ENCODE results near the gene BUB1. TPM values are rescaled to one million over a fixed set of nuclear protein-coding genes. Genes with fewer than 3 reads are reported as not detected.
"Not testable (repeated sequence)": the region's sequence is repeated elsewhere in the genome, so short reads cannot be mapped to it uniquely, and the experiment has no call there.

BUB1 gene
- total RNA-seq, 4 donors from 2014 or later = 0.24 to 2.0 (median 0.92) TPM

- H3K36me3 ChIP-seq = no peaks in the 10 kb centered on the region
- H3K9me3 ChIP-seq = no peaks in the 10 kb centered on the region
- H3K27me3 ChIP-seq = no peaks in the 10 kb centered on the region
- intact Hi-C loops (cut with DNase I) = no loop called here
- 73 to 86% methylated on average over 1 of the region's 1 CpG for WGBS, 2 donors
- H3K4me1 ChIP-seq = no peaks in the 10 kb centered on the region
- no peak overlapping the region for H3K4me3 ChIP-seq (replicated peaks in 1 of 3)
- no peak overlapping the region for H3K27ac ChIP-seq
- no peak for TF ChIP-seq CTCF (IDR thresholded peaks at IDR 0.05)
- TF ChIP-seq POLR2A (IDR thresholded peaks at IDR 0.05) = no peak
- DNase-seq = no peak
Measured at GRCh38 chr2:110707386-110707965, 29.6 kb upstream of the BUB1 start.

GRCh38 chr2:110702514-110703380, 24.9 kb upstream of the BUB1 start:
- no peak for TF ChIP-seq POLR2A (IDR thresholded peaks at IDR 0.05)
- TF ChIP-seq CTCF (IDR thresholded peaks at IDR 0.05) = no peak
- no peak overlapping the region for H3K4me3 ChIP-seq (replicated peaks in 1 of 3)
- DNase-seq = no peak
- no peaks in the 10 kb centered on the region for H3K4me1 ChIP-seq
- no peaks in the 10 kb centered on the region for H3K36me3 ChIP-seq
- H3K9me3 ChIP-seq = no peaks in the 10 kb centered on the region
- no peak overlapping the region for H3K27ac ChIP-seq
- intact Hi-C loops (cut with DNase I) = no loop called here
- H3K27me3 ChIP-seq = no peaks in the 10 kb centered on the region
- WGBS, 2 donors = 55 to 63% methylated on average over 2 of the region's 2 CpGs

GRCh38 chr2:110698253-110698652, 20.4 kb upstream of the BUB1 start:
- H3K36me3 ChIP-seq; DNase-seq; H3K27me3 ChIP-seq; H3K4me1 ChIP-seq; H3K4me3 ChIP-seq (replicated peaks in 1 of 3); H3K9me3 ChIP-seq; intact Hi-C loops (cut with DNase I); H3K27ac ChIP-seq: not testable (repeated sequence)
- no CpG with 5 or more reads among the region's 6 CpGs for WGBS, 2 donors

- H3K4me3 ChIP-seq (replicated peaks in 1 of 3); H3K27ac ChIP-seq; H3K4me1 ChIP-seq; DNase-seq; H3K27me3 ChIP-seq; H3K36me3 ChIP-seq; intact Hi-C loops (cut with DNase I); H3K9me3 ChIP-seq: not testable (repeated sequence)
- 37 to 41% methylated on average over 5 of the region's 5 CpGs for WGBS, 2 donors
Measured at GRCh38 chr2:110695146-110695898, 17.5 kb upstream of the BUB1 start.

GRCh38 chr2:110691612-110692258, 13.9 kb upstream of the BUB1 start:
- Histone ChIP-seq H3K36me3 (no peaks in the 10 kb centered on the region), H3K9me3 (no peaks in the 10 kb centered on the region), H3K4me1 (no peaks in the 10 kb centered on the region), H3K27me3 (no peaks in the 10 kb centered on the region), H3K4me3 (replicated peaks in 1 of 3) (no peak overlapping the region), H3K27ac (no peak overlapping the region)
- TF ChIP-seq CTCF (IDR thresholded peaks at IDR 0.05) = no peak
- no peak for TF ChIP-seq POLR2A (IDR thresholded peaks at IDR 0.05)
- WGBS, 2 donors = 94 to 96% methylated on average over 11 of the region's 11 CpGs
- DNase-seq = no peak
- intact Hi-C loops (cut with DNase I) = no loop called here

Measured in thyroid gland (tissue), 4 donors.